Measurements from ENCODE around the gene TMEM59L. TPM values are rescaled to one million over a fixed set of nuclear protein-coding genes. Genes with fewer than 3 reads are reported as not detected.

Gene TMEM59L
- total RNA-seq, 4 donors from 2014 or later = 0.46 to 0.63 (median 0.52) TPM; not detected in 1

GRCh38 chr19:18660051-18660910, 47.6 kb downstream of the TMEM59L start:
- no peak for TF ChIP-seq POLR2A (IDR thresholded peaks at IDR 0.05)
- TF ChIP-seq CTCF (IDR thresholded peaks at IDR 0.05) = no peak
- WGBS, 2 donors = 75 to 89% methylated on average over 32 of the region's 37 CpGs
- H3K4me3 ChIP-seq (ENCODE audit: low read depth, poor library complexity, severe bottlenecking) = no peak overlapping the region
- no peak for DNase-seq (ENCODE audit: low spot score in 2 of 2)
- intact Hi-C loops (cut with DNase I; ENCODE audit: low total_unique reads) = no loop called here

DNA sequence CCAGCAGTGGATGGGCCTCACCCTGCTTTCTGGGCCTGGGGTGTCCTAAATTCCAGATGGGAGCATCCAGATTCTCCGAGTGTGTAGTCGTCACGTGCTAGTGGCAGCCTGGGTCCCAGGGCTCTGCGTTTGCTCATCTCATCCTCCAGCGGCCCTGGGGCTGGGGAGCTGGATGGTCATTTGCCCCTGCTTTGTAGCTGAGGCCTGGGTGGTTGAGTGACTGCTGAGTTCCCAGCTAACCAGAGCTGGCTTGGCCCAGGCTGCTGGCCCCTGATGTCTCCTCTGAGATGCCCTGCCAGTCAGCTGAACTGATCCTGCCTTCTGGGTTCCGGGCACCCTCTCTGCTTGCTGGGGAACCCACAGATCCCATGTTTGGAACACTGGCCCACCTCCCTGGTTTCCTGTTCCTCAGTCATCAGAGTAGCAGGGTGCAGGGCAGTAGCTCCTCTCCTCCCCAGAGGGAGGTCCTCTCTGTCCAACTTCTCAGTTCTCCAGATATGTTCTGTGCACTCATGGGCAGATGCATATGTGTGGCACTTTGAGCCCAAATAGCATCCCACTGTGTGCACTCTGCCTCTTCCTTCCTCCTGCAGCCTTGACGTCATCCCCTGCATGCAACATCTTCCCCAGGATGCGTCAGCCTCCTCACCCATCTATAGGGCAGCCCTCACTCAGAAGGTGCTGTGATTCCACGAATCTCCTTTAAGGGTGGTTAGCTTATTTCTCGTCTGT, 48.4 kb downstream of the TMEM59L start:
- intact Hi-C loops (cut with DNase I; ENCODE audit: low total_unique reads) = no loop called here

GRCh38 chr19:18662972-18663732, 50.5 kb downstream of the TMEM59L start:
- no peak for DNase-seq (ENCODE audit: low spot score in 2 of 2)
- 78 to 79% methylated on average over 15 of the region's 15 CpGs for WGBS, 2 donors
- no peak overlapping the region for H3K4me3 ChIP-seq (ENCODE audit: low read depth, poor library complexity, severe bottlenecking)
- no peak for TF ChIP-seq POLR2A (IDR thresholded peaks at IDR 0.05)
- TF ChIP-seq CTCF (IDR thresholded peaks at IDR 0.05) = no peak
- intact Hi-C loops (cut with DNase I; ENCODE audit: low total_unique reads) = no loop called here

More for the DNA sequence above, 48.4 kb downstream of the TMEM59L start:
- 83 to 97% methylated on average over 9 to 10 of the region's 10 CpGs for WGBS, 2 donors
- TF ChIP-seq POLR2A (IDR thresholded peaks at IDR 0.05) = no peak
- TF ChIP-seq CTCF (IDR thresholded peaks at IDR 0.05) = no peak
- H3K4me3 ChIP-seq (ENCODE audit: low read depth, poor library complexity, severe bottlenecking) = no peak overlapping the region
- no peak for DNase-seq (ENCODE audit: low spot score in 2 of 2)

DNA sequence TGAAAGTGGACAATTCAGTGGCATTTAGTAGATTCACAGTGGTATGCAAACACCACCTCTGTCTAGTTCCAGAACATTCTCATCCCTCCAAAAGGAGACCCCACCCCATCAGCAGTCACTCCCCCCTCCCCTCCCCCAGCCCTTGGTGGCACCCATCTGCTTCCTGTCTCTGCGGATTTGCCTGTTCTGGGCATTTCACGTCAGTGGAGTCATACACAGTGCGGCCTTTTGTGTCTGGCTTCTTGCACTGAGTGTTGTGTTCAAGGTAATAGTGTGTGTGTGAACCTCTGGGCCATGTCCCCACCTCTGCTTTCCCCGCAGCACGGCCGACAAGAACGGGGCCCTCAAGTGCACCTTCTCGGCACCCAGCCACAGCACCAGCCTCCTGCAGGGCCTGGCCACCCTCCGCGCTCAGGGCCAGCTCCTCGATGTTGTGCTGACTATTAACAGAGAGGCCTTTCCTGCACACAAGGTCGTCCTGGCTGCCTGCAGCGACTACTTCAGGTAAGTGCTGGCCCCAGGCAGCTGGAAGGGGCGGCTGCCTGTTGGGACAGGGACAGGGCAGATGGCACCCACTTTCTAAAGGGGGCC, 51.4 kb downstream of the TMEM59L start:
- DNase-seq (ENCODE audit: low spot score in 2 of 2) = no peak
- intact Hi-C loops (cut with DNase I; ENCODE audit: low total_unique reads) = no loop called here
- 80 to 84% methylated on average over 14 of the region's 14 CpGs for WGBS, 2 donors
- no peak for TF ChIP-seq POLR2A (IDR thresholded peaks at IDR 0.05)
- TF ChIP-seq CTCF (IDR thresholded peaks at IDR 0.05) = no peak
- H3K4me3 ChIP-seq (ENCODE audit: low read depth, poor library complexity, severe bottlenecking) = no peak overlapping the region

DNA sequence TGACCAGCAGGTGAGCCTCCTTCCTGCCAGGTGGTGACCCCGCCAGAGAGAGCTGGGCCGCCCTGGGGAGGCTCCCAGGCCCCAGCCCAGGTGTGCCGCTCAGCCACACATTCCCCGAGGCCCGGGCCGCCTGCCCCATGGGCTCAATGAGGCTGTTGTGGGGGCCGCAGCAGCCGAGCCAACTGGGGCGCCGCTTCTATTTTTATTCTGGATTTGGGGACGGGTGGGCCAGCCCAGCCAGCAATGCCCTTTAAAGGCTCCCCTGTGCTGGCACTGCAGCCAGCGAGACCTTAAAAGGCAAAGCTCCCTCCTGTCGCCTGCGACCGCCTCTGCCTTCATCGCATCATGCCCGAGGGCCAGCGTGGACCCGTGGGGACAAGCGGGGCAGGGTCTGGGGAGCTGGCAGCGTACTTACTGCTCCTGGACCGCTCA, 53.1 kb downstream of the TMEM59L start:
- 81 to 86% methylated on average over 14 to 17 of the region's 22 CpGs for WGBS, 2 donors
- no peak for DNase-seq (ENCODE audit: low spot score in 2 of 2)

More for the DNA sequence above, 53.1 kb downstream of the TMEM59L start:
- H3K4me3 ChIP-seq (ENCODE audit: low read depth, poor library complexity, severe bottlenecking) = no peak overlapping the region
- intact Hi-C loops (cut with DNase I; ENCODE audit: low total_unique reads) = no loop called here
- TF ChIP-seq CTCF (IDR thresholded peaks at IDR 0.05) (no peak), POLR2A (IDR thresholded peaks at IDR 0.05) (no peak)
